HPDE6-E6E7 (cell line): ENCODE data around the gene LDHA.

Source experiments
- DNase-seq: peaks from one replicate; pipeline ENCODE4 v3.0.0; 2011; ENCODE audit warnings: missing footprints; ENCODE audit errors: extremely low spot score

The LDHA gene

DNA sequence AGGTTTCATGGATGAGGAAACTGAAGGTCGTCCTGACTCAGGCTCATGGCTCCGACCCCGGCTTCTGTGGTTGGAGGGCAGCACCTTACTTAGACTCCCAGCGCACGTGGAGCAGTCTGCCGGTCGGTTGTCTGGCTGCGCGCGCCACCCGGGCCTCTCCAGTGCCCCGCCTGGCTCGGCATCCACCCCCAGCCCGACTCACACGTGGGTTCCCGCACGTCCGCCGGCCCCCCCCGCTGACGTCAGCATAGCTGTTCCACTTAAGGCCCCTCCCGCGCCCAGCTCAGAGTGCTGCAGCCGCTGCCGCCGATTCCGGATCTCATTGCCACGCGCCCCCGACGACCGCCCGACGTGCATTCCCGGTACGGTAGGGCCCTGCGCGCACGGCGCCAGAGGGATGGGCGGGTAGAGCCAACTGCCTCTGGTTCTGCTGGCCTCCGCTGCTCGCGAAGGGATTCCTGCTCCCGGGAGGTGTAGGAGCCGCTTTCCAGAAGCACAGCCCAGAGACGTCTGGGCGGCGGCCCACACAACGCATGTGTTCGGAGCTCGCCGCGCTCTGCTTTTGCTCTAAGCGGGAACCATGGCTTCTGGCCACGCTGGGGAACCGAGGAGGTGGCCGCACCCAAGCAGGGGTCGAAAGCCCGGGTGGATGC lies at the start of gene LDHA:
Gene LDHA, plus strand, starts transcription at position 289 of the 653 bp plus-strand sequence. CDS start 2,280 bp downstream, outside the sequence.
- peak; percentile 91 for DNase-seq

DNA sequence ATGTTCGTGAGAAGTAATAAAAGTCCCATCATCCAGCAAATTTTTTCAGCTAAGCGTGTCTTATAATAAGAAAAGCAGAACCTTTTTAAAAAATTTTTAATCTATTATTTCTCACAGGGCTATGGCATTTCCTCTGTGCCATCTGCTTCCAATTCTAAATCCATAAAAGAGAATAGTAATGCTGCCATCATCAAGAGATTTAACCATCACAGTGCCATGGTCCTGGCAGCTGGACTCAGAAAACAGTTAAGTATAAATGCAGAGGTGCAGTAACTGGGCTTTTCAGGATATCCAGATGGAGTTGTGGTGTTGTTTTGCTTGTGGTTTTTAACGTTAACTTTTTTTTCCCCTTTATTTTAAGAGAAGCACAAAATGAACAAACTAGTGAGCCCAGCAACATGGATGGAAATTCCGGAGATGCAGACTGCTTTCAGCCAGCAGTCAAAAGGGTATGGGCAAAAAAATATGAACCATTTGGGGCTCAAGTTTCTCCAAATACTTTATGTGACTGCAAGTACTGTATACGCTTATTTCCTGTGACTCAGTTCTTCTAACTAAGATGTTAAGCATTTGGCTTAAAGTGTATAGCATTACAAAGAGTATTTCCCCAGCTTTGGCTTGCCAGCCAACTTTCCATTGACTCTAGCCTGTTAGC lies 46.8 kb upstream of the LDHA start:
- DNase-seq: no peak

DNA sequence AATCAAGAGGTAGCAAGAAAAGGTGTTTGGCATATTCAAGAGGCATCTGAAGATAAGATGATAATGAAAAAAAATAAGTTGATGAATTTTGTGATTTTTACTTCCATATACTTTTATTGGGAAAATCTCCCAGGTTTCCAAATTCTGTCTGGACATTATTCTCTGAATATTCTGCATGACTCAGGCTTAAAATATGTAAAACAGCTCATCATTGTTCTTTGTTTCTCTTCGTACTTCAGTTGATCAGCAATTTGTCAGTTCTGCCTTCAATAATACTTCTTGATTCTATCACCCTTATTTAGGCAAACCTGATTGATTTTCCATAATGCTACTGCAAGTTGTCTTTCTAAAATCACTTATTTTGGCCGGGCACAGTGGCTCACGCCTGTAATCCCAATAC lies 41.8 kb upstream of the LDHA start:
- DNase-seq: no peak

DNA sequence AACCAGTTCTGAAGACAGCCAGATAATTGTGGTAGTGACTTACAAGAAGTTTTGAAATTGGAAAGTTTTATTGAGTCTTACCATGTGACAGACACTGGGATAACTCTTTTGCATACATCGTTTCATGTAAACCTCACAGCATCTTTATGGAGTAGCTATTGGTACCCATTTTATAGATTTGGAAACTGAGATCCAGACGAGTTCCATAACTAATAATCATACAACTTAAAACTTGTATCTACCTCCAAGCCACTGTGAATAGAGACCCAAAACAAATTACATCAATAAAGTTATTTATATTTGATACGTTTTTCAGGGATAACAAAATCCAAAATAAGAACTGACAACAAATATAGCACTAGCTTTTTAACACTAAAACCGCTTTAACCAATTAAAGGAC lies 35.7 kb upstream of the LDHA start:
- DNase-seq: no peak

DNA sequence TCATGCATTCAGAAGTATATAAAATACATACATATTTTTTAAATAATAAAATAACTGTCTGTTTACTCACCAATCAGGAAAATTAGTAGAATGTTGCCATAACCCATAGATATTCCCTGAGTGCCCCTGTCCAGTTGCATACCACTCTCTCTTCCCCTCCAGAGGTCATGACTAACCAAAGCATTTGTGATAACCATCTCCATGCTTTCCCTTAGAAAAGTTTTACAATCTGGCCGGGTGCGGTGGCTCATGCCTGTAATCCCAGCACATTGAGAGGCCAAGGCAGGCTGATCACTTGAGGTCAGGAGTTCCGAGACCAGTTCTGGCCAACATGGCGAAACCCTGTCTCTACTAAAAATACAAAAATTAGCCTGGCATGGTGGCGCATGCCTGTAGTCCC lies 33.2 kb upstream of the LDHA start:
- no peak for DNase-seq

DNA sequence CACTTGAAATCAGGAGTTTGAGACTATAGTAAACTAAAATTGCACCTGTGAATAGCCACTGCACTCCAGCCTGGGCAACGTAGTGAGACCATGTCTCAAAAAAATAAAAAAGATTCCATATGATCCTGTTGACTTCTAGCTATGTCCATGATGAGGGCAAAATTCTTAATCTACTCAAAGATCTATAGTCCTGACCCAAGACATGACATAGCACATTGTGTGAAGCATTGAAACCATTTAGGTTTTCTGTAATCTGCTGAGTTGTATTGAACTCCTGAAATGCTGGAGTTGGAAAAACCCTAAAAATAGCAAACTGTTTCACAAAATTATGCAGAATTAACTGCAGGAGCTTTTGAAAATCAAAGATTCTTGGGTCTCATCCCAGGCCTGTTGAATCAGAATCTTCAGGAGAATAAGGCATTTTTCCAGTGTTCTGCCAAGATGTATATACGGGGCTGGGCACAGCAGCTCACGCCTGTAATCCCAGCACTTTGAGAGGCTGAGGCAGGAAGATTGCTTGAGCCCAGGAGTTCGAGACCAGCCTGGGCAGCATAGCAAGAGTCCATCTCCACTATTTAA lies 29.8 kb upstream of the LDHA start:
- no peak for DNase-seq

DNA sequence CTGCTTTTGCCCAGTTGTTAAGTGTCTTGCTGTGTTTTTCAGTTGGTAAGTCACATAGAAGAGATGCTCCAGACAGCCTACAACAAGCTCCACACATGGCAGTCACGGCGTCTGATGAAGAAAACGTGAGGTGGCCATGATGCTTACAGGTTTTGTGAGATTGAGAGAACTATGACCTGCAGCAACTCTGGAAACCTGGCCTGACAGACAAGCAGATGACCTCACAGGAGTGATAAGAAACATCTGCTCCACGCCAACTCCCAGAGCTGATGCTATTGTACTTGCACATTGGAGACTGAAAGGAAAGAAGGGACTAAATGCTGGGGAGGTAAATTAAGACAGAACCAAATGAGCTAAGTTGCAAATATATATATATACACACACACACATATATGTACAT lies 28.6 kb upstream of the LDHA start:
- no peak for DNase-seq

DNA sequence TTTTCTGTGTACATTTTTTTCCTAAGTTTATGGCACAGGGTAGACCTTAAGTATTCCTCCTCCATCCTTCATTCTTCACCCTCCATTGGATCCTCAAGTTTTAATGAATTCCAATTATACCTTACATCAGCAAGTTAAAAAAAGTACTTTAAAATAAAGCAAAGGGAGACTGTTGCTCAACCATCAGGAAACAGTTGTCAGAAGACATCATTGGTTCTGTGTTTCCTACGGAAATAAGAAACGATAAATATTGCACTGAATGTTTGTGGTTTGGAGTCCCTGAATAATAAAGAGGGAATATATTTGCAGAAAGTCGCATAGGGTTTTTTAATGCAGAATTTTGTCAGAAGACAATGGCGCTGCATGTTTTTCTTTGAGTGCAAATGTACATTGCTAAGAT lies 28.1 kb upstream of the LDHA start:
- DNase-seq: no peak

DNA sequence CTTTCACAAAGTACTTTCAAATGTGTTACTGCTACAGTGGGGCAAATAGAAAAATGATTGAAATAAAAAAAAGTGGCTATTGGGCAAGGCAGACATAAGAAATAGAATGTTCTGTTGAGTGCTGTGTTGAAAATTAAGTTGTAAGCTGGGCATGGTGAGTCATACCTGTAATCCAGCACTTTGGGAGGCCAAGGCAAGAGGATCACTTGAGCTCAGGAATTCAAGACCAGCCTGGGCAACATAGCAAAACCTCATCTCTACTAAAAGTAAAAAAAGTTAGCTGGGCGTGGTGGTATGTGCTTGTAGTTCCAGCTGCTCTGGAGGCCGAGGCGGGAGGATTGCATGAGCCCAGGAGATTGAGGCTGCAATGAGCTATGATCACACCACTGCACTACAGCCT lies 26.9 kb upstream of the LDHA start:
- no peak for DNase-seq

DNA sequence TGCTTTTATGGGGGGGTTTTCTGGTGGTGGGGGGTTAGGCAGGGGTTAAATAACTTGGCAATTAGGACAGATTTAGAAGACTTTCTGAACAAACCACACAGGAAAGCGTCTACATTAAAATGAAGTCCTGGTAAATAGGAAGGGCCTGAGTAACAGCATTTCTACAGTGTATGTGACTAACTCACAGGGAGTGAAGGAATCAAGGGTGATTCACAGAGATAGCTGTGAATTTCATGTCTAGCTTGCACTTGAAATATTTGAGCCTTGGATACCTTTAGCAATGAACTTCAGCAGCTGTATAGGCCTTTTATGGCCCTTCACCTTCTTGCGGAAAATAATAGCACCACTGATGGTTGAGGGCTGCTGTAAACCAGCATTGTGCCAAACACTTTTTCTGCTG lies 26.1 kb upstream of the LDHA start:
- DNase-seq: no peak

DNA sequence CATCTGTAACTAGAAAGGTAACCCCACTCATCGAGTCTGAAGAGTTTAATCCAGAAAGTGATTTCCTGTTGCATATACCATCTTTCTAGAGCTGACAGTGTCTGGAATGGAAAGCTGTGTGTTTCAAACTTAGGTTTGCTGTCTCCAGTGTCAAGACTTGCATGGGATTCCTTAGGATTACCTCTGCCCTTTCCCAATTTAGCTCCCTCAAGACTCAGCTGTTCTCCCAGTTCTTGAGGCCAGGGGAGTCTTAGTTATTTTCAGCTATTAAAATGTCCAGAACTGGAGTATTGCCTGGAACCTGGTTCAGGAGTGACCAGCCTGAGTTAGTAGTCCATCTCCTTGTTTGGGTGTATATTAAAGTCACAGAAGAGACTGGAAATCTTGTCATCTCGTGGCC lies 25.0 kb upstream of the LDHA start:
- no peak for DNase-seq

DNA sequence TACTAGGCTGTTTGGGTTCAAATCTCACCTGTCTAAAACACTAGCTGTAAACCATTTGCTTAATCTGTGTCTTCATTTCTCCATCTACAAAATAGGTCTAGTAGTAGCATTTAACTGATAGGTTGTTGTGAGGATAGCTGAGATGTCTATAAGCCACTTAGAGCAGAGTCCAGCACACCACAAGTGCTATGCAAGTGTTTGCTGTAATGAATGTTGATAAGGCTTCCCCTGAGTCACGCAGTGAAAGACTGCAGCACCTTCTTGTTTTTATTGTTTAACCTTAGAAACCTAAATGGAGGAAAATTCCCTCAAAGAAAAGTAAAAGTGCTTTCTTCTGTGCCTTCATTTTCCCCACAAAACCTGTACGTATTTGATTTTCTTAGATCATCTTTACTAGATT lies 23.1 kb upstream of the LDHA start:
- DNase-seq: no peak

DNA sequence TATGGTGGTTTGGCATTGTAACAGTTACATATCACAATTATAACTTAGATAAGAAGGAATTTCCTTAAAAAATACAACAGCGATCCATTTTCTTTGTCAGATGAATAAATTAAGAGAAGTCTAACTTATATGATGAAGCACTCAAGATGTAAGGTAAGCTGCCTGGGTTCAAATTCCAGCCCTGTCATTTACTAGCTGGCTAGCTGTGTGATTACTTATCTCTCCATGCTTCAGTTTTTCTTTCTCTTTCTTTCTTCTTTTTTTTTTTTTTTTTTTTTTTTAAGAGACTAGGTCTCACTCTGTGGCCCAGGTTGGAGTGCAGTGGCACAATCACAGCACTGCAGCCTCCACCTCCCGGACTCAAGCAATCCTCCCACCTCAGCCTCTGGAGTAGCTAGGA lies 22.2 kb upstream of the LDHA start:
- no peak for DNase-seq

DNA sequence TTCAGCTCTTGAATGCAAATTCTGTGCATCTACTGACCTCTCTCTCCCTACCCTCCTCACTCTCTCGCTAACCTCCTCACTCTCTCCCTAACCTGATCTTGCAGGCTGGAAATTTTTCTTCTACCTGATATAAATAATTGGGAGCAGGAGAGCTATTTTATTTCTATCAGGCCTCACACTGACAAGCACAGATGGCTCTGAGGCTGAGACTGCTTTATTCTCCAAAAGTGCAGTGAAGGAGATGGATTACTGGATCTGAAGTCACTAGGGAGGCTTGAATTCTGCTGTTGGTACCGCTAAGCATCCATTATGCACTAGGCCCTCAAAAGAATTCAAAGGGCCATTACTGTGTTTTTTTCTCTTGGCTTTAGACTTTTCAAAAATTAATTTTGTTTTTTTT lies 19.4 kb upstream of the LDHA start:
- DNase-seq: no peak

DNA sequence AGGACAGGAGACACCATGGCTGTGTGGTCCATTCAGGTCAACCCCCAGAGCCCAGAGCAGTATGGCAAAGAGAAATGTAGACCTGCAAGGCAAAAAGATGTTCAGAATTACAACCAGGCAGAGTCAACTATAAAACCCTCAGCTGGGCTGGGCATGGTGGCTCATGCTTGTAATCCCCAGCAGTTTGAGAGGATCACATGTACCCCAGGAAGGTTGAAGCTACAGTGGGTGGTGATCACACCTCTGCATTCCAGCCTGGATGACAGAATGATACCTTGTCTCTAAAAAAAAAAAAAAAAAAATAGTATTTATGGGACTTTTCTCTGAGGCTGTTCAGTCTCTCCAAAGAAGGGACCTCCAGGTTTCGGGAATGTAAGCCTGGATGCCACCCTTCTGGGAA lies 18.4 kb upstream of the LDHA start:
- no peak for DNase-seq

DNA sequence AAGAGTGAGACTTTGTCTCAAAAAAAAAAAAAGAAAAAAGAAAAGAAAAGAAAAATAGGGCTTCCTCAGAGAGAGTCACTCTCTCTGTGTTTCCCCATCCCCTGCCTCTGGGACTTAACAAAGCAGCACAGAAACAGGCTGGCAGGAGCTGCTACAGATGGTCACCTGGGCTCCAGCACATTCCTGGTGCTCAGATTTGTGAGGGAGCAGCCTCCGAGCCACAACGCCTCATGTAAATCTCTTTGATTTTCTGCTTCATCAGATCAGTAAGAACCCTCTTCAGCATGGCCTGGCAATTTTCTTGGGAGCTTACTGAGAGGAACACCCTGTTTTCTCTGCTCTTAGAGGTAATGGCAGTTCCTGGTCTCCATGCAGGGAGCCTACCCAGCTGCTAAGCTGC lies 15.2 kb upstream of the LDHA start:
- no peak for DNase-seq

DNA sequence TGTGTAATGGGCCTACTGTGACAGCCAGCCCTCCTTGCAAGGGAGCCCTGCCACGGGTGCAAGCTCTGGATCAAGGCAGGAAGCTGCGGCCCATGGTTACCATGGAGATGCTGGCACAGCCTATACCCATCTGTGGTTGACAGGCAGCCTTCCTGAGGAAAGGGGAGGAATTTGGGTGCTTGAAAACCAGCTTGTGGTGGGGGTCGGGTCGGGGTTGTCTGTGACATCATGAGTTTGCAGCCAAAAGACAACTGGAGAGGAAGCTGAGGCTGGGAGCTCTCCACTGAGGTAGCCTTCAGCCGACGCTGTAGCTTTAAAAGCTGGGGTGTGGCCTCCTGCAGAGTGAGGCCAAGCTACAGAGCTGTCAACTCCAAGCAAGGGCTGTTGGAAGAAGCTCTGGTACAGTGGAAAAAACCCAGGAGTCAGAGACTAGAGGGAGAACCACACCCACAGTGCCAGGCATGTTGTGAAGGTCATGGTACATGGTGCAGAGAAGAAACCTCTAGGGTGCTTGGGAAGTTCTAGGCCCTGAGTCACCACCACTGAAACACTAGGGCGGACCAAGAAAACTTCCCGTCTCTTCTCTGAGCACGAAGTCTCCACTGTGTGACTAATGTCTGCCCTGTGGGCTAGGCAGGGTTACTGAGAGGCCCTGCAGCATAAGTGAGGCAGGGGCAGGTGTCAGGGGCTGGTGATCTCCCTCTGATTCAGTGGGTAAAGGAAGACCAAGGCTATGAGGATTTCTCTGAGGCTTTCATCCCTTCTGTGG lies 10.8 kb upstream of the LDHA start:
- peak; percentile 90 for DNase-seq

DNA sequence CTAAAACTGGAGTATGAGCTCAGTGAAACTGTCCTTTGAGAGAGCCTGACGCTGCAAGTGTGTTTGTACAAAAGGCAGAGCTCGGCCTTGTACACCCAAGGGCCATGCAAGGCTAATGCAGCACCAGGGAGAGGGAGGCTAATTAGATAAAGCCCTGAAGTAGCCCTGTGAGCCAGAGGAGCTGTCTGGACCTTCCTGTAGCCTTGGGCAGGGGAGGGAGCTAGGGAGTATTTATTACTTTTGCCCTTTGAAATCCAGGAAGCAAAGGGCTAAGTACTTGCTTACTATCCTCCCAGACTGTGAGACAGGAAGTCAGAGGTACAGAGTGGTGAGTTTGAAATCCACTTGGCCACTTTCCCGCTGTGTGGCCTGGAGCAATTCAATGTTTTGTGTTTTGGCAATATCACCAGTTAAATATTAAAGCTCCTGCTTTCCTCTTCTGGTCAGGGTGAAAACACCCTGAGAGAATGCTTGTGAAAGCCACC lies 10.2 kb upstream of the LDHA start:
- peak; percentile 50 for DNase-seq

DNA sequence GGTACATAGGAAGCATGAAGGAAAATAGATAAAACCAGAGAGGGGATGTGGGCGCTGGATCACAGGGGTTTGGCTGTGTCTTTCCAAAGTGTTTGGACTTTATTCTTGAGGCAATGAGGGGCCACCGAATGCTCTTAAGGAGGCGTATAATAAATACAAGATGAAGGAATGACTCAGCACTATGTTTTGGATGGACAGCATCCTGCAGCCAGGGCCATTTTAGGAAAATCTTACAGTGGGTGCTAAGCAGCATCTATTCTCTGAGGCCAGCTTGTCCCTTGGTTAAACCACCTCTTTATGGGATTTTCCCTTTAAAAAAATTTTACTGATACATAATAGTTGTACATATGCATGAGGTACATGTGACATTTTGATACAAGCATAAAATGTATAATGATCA lies 4.3 kb upstream of the LDHA start:
- DNase-seq: no peak

DNA sequence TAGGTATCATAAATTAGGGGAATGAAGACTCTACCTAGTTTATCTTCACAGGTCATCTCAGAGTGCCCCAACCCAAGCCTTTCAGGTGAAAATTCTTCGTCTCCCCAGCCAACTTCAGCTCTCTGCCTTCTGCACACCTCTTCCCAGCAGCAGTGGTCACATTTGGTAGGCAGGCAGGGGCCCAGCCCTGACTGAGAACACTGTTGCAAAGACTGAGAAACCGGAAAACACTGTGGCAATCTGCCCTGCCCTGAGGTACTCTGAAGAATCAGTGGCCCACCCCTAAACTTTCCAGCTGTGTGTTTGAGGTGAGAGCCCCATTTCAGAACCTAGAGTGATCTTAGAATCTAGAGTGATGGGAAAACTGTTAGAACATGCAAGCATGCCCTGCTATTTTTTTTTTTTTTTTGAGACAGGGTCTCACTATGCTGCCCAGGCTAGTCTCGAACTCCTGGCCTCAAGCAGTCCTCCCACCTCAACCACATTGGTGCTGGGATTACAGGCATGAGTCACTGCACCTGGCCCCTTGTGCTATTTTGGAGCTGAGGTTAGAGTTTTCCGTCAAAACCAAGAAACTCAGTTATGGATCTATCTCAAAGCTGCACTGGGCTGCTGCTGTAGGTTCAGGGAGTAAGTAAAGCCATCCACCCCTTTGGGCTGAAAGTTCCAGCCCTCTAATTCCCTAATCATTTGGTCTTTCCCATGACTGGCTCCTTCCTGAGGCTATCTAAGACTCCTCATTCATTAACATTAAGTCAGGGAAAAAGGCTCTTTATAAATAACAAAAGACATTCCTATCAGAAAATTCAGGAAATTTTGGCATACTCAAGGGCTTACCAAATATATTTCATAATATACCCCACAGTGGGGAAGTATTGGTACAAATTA lies 1.7 kb upstream of the LDHA start:
- DNase-seq: no peak

DNA sequence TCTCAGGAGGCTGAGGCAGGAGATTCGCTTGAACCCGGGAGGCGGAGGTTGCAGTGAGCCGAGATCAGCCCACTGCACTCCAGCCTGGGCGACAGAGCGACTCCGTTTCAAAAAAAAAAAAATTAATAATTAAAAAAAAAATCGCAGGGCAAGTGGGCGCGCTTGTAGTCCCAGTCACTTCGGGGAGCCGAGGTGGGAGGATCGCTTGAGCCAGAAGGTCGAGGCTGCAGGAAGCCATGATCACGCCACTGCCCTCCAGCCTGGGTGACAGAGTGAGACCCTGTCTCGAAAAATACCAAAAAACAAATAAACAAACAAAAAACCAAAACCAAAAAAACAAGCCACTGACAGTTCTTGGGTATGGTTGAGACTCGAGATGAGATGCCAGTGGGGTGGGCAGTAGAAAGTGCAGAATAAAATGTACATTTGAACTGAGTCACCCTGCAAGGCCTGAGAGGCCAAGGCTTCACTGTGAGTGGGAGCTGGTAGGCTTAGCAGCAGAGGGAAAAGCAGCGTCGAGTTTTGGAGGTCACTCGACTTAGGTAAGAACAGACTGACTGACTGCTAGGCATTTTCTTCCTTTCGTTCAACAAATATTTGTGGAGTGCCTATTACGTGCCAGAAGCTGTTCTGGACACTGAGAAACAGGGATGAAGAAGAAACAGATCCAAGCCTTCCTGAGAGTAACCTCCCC lies 635 bp upstream of the LDHA start:
- no peak for DNase-seq
